Liver (tissue), 9 donors: ENCODE data around the gene MLLT10. TPM values are rescaled to one million over a fixed set of nuclear protein-coding genes. Genes with fewer than 3 reads are reported as not detected.

Experiments used
- DNase-seq: peaks from one replicate; pipeline ENCODE4 v3.0.0-alpha.2; 2017; ENCODE audit warnings: low spot score
- H3K27ac ChIP-seq, 2 donors: one replicate each; pipeline ENCODE4 v1.7.0; 2013; ENCODE audit warnings: inconsistent platforms in 2 of 2, low read length in 2 of 2, control low read depth in 1 of 2, low read depth in 1 of 2, mild to moderate bottlenecking in 1 of 2
- H3K27me3 ChIP-seq, 4 donors: one replicate each; pipeline versions ENCODE4 v1.6.1 to v1.7.0; 2013; ENCODE audit warnings: low read length in 3 of 4, inconsistent platforms in 1 of 4, mild to moderate bottlenecking in 1 of 4, moderate library complexity in 1 of 4; ENCODE audit not compliant: control insufficient read depth in 4 of 4, insufficient read depth in 4 of 4
- H3K36me3 ChIP-seq, 4 donors: one replicate each; pipeline versions ENCODE4 v1.6.1 to v1.7.0; 2013; ENCODE audit warnings: low read length in 3 of 4, mild to moderate bottlenecking in 3 of 4, low read depth in 1 of 4, moderate library complexity in 1 of 4; ENCODE audit not compliant: control insufficient read depth in 4 of 4, insufficient read depth in 3 of 4
- H3K4me1 ChIP-seq, 4 donors: one replicate each; pipeline versions ENCODE4 v1.6.1 to v1.7.0; 2013; ENCODE audit warnings: low read length in 3 of 4, mild to moderate bottlenecking in 3 of 4, moderate library complexity in 1 of 4; ENCODE audit not compliant: control insufficient read depth in 4 of 4, insufficient read depth in 4 of 4
- H3K4me3 ChIP-seq, 3 donors: one replicate each; pipeline versions ENCODE4 v1.6.1 to v1.7.0; 2013; ENCODE audit warnings: low read length in 3 of 3, control low read depth in 1 of 3, low read depth in 1 of 3, mild to moderate bottlenecking in 1 of 3
- H3K9ac ChIP-seq, 2 donors: one replicate each; pipeline ENCODE4 v1.7.0; 2013; ENCODE audit warnings: low read length in 2 of 2, mild to moderate bottlenecking in 2 of 2, moderate library complexity in 2 of 2, control low read depth in 1 of 2, low read depth in 1 of 2
- H3K9me3 ChIP-seq, 4 donors: one replicate each; pipeline versions ENCODE4 v1.6.1 to v1.7.0; 2013; ENCODE audit warnings: low read length in 3 of 4; ENCODE audit not compliant: control insufficient read depth in 4 of 4
- CTCF ChIP-seq: fragments of 150-350 bp; IDR thresholded peaks from 2 replicates; pipeline ENCODE4 v1.5.1; 2017; ENCODE audit warnings: improper control_type of control experiment, low read depth, low read length; ENCODE audit not compliant: missing input control
- EGR1 ChIP-seq, 2 donors: IDR thresholded peaks; 2 replicates each; pipeline ENCODE4 v1.6.1; 2016 to 2018; ENCODE audit warnings: antibody characterized with exemption in 2 of 2, low read depth in 2 of 2
- FOXA1 ChIP-seq: IDR thresholded peaks from 2 replicates; pipeline ENCODE4 v1.6.1; 2016; ENCODE audit warnings: antibody characterized with exemption
- FOXA2 ChIP-seq: IDR thresholded peaks from 2 replicates; pipeline ENCODE4 v1.6.1; 2016; ENCODE audit warnings: antibody characterized with exemption
- GABPA ChIP-seq, 2 donors: IDR thresholded peaks in 1 of 2; conservative IDR thresholded peaks in 1 of 2; 2 replicates each; pipeline ENCODE4 v1.6.1; 2016; ENCODE audit warnings: antibody characterized with exemption in 2 of 2, mild to moderate bottlenecking in 1 of 2, moderate library complexity in 1 of 2
- HNF4A ChIP-seq, 2 donors: conservative IDR thresholded peaks; 2 replicates each; pipeline ENCODE4 v1.6.1; 2016; ENCODE audit warnings: antibody characterized with exemption in 2 of 2, mild to moderate bottlenecking in 2 of 2
- HNF4G ChIP-seq: IDR thresholded peaks from 2 replicates; pipeline ENCODE4 v1.6.1; 2016; ENCODE audit warnings: antibody characterized with exemption
- MAX ChIP-seq: IDR thresholded peaks from 2 replicates; pipeline ENCODE4 v1.6.1; 2016; ENCODE audit warnings: antibody characterized with exemption
- NR2F2 ChIP-seq: IDR thresholded peaks from 2 replicates; pipeline ENCODE4 v1.6.1; 2016; ENCODE audit warnings: antibody characterized with exemption
- RAD21 ChIP-seq, 2 donors: IDR thresholded peaks; 2 replicates each; pipeline ENCODE4 v1.6.1; 2016; ENCODE audit warnings: antibody characterized with exemption in 2 of 2, mild to moderate bottlenecking in 2 of 2
- RXRA ChIP-seq, 2 donors: IDR thresholded peaks; 2 replicates each; pipeline ENCODE4 v1.6.1; 2017 to 2018; ENCODE audit warnings: antibody characterized with exemption in 2 of 2, mild to moderate bottlenecking in 1 of 2
- SP1 ChIP-seq: IDR thresholded peaks from 2 replicates; pipeline ENCODE4 v1.6.1; 2018; ENCODE audit warnings: antibody characterized with exemption, mild to moderate bottlenecking
- YY1 ChIP-seq: IDR thresholded peaks from 2 replicates; pipeline ENCODE4 v1.6.1; 2016; ENCODE audit warnings: antibody characterized with exemption, mild to moderate bottlenecking
- WGBS: extraction: QIAGEN DNeasy Blood & Tissue Kit; methylation state at CpG from one replicate; pipeline ENCODE4 v1.1.7; 2013; 5-methylcytosine and 5-hydroxymethylcytosine counted together
- polyA plus RNA-seq, 2 donors: library from polyadenylated mRNA; stranded (reverse) in 1 of 2; unstranded in 1 of 2; fragments of 200-250 nt in 1 of 2; fragments of >200 nt in 1 of 2; fragmentation: Nextera tagmentation in 1 of 2; extraction: Ambion mirVana in 1 of 2; gene quantifications; one replicate each; pipeline versions ENCODE4 v1.2.1 to v1.2.3, GENCODE V29; 2013 to 2015
- total RNA-seq, 2 donors: library from RNA; depleted of rRNA; stranded (reverse); fragments of >200 nt; gene quantifications; one replicate each; pipeline ENCODE4 v1.2.3, GENCODE V29; 2014
- TF ChIP-seq, protein P1 (sequence below): IDR thresholded peaks from 2 replicates; pipeline ENCODE4 v1.6.1; 2016; ENCODE audit warnings: antibody characterized with exemption
- TF ChIP-seq, protein P2 (sequence below): IDR thresholded peaks from 2 replicates; pipeline ENCODE4 v1.6.1; 2016; ENCODE audit warnings: antibody characterized with exemption
- TF ChIP-seq, protein P3 (sequence below): IDR thresholded peaks from 2 replicates; pipeline ENCODE4 v1.6.1; 2016; ENCODE audit warnings: antibody characterized with exemption, mild to moderate bottlenecking
- donor health status: healthy.
- donor health status: healthy.
- donor health status: healthy.
- donor health status: healthy.
- donor health status: healthy.

MLLT10 gene
- total and polyA plus RNA-seq, 4 donors, result 11.9 to 47.4 (median 22.6) TPM

- TF ChIP-seq GABPA (IDR thresholded peaks at IDR 0.05 in 1 of 2, conservative IDR thresholded peaks at IDR 0.05 in 1 of 2), result no peak
- TF ChIP-seq RXRA (IDR thresholded peaks at IDR 0.05), result no peak
- TF ChIP-seq, protein P1, sequence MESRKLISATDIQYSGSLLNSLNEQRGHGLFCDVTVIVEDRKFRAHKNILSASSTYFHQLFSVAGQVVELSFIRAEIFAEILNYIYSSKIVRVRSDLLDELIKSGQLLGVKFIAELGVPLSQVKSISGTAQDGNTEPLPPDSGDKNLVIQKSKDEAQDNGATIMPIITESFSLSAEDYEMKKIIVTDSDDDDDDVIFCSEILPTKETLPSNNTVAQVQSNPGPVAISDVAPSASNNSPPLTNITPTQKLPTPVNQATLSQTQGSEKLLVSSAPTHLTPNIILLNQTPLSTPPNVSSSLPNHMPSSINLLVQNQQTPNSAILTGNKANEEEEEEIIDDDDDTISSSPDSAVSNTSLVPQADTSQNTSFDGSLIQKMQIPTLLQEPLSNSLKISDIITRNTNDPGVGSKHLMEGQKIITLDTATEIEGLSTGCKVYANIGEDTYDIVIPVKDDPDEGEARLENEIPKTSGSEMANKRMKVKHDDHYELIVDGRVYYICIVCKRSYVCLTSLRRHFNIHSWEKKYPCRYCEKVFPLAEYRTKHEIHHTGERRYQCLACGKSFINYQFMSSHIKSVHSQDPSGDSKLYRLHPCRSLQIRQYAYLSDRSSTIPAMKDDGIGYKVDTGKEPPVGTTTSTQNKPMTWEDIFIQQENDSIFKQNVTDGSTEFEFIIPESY, result no peak
- TF ChIP-seq MAX, result no peak
- TF ChIP-seq SP1, result no peak
- TF ChIP-seq HNF4G, result no peak
- TF ChIP-seq RAD21 (IDR thresholded peaks at IDR 0.05), result no peak
- no peak for TF ChIP-seq HNF4A (conservative IDR thresholded peaks at IDR 0.05)
- TF ChIP-seq YY1, result no peak
- no peak for TF ChIP-seq CTCF
- no peak for TF ChIP-seq EGR1 (IDR thresholded peaks at IDR 0.05; ENCODE audit: low read depth in 2 of 2)
- TF ChIP-seq, protein P2, sequence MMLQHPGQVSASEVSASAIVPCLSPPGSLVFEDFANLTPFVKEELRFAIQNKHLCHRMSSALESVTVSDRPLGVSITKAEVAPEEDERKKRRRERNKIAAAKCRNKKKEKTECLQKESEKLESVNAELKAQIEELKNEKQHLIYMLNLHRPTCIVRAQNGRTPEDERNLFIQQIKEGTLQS, result no peak
- TF ChIP-seq, protein P3, sequence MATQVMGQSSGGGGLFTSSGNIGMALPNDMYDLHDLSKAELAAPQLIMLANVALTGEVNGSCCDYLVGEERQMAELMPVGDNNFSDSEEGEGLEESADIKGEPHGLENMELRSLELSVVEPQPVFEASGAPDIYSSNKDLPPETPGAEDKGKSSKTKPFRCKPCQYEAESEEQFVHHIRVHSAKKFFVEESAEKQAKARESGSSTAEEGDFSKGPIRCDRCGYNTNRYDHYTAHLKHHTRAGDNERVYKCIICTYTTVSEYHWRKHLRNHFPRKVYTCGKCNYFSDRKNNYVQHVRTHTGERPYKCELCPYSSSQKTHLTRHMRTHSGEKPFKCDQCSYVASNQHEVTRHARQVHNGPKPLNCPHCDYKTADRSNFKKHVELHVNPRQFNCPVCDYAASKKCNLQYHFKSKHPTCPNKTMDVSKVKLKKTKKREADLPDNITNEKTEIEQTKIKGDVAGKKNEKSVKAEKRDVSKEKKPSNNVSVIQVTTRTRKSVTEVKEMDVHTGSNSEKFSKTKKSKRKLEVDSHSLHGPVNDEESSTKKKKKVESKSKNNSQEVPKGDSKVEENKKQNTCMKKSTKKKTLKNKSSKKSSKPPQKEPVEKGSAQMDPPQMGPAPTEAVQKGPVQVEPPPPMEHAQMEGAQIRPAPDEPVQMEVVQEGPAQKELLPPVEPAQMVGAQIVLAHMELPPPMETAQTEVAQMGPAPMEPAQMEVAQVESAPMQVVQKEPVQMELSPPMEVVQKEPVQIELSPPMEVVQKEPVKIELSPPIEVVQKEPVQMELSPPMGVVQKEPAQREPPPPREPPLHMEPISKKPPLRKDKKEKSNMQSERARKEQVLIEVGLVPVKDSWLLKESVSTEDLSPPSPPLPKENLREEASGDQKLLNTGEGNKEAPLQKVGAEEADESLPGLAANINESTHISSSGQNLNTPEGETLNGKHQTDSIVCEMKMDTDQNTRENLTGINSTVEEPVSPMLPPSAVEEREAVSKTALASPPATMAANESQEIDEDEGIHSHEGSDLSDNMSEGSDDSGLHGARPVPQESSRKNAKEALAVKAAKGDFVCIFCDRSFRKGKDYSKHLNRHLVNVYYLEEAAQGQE, result no peak
- TF ChIP-seq FOXA1, result no peak
- TF ChIP-seq NR2F2, result no peak
- TF ChIP-seq FOXA2, result no peak
- H3K36me3 ChIP-seq, result no peaks in the 10 kb centered on the region
- no peak overlapping the region for H3K9ac ChIP-seq
- WGBS, result 87% methylated on average over 9 of the region's 9 CpGs
- no peaks in the 10 kb centered on the region for H3K27me3 ChIP-seq
- H3K4me1 ChIP-seq, result peaks cover 0 to 31% (median 14%) of the 10 kb centered on the region in 4 donors
- H3K9me3 ChIP-seq, result no peaks in the 10 kb centered on the region
- H3K27ac ChIP-seq, result no peak overlapping the region
- H3K4me3 ChIP-seq, result no peak overlapping the region
- DNase-seq, result no peak
Measured at GRCh38 chr10:21529032-21529910, 4.8 kb upstream of the MLLT10 start.
